Measurements from ENCODE around the gene GALNT8. TPM values are rescaled to one million over a fixed set of nuclear protein-coding genes. Genes with fewer than 3 reads are reported as not detected.

Gene GALNT8
- total RNA-seq, 2 donors from 2014 or later: 1.5 to 1.7 TPM

GRCh38 chr12:4809449-4810218 is 89.4 kb downstream of the GALNT8 start:
- H3K27me3 Mint-ChIP-seq (ENCODE audit: low read depth): peaks cover 62% of the 10 kb centered on the region
- H3K4me1 Mint-ChIP-seq (ENCODE audit: low read depth): peaks cover 59% of the 10 kb centered on the region
- no peak overlapping the region for H3K27ac Mint-ChIP-seq
- DNase-seq (peak; percentile 51 to 52), ATAC-seq (replicated peaks in 1 of 2) (peak; percentile 16 to 29)
- H3K9me3 Mint-ChIP-seq: no peaks in the 10 kb centered on the region
- peak overlapping the region; percentile 82 to 86 for H3K4me3 Mint-ChIP-seq
- H3K36me3 Mint-ChIP-seq (ENCODE audit: insufficient read depth in 2 of 2): peaks cover 0 to 7% of the 10 kb centered on the region in 2 donors

- Mint-ChIP-seq H3K27ac (no peak overlapping the region), H3K4me3 (peak overlapping the region; percentile 82 to 86), H3K9me3 (no peaks in the 10 kb centered on the region), H3K4me1 (ENCODE audit: low read depth) (peaks cover 55% of the 10 kb centered on the region), H3K27me3 (ENCODE audit: low read depth) (peaks cover 62% of the 10 kb centered on the region), H3K36me3 (ENCODE audit: insufficient read depth in 2 of 2) (peaks cover 0 to 7% of the 10 kb centered on the region in 2 donors)
- DNase-seq: no peak
- ATAC-seq (replicated peaks in 1 of 2): no peak
Observed at GRCh38 chr12:4810219-4810671, 90.0 kb downstream of the GALNT8 start.

DNA sequence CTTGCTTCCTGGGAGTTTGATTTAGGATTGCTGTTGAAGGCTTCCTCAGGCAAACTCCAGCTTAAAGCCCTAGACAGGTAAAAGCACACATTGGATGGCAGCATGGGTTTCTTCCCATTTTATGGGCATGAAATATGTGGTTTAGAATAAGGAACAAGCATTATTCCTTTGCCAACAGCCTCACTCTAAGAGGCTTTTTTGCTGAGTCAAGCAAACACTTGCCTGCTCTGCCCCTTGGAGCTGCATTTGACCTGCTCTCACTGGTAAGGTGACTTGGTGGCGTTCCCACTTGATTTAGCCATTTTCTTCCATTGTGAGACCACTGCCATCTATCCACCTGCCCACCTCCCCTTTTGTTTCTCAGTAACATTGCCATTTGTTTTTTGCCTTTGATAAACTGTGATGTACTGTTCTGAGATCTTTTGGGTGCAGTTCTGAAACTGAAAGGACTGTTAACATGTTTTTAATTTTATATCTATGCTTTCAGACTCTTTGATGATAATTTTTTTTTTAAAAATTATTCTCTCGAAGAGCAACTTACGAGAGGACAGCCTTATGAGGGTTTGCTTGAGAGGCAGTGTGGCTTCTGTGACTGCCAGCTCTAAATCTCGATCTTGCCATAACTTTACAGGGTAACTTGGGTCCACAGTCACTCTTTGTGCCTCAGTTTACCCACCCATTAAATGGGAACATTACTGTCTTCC is 92.6 kb downstream of the GALNT8 start:
- ATAC-seq (replicated peaks in 1 of 2) (no peak), DNase-seq (no peak)
- H3K36me3 Mint-ChIP-seq (ENCODE audit: insufficient read depth in 2 of 2): peaks cover 0 to 7% of the 10 kb centered on the region in 2 donors
- peaks cover 62% of the 10 kb centered on the region for H3K27me3 Mint-ChIP-seq (ENCODE audit: low read depth)
- H3K4me3 Mint-ChIP-seq: no peak overlapping the region
- peaks cover 35% of the 10 kb centered on the region for H3K4me1 Mint-ChIP-seq (ENCODE audit: low read depth)
- no peak overlapping the region for H3K27ac Mint-ChIP-seq
- no peaks in the 10 kb centered on the region for H3K9me3 Mint-ChIP-seq

DNA sequence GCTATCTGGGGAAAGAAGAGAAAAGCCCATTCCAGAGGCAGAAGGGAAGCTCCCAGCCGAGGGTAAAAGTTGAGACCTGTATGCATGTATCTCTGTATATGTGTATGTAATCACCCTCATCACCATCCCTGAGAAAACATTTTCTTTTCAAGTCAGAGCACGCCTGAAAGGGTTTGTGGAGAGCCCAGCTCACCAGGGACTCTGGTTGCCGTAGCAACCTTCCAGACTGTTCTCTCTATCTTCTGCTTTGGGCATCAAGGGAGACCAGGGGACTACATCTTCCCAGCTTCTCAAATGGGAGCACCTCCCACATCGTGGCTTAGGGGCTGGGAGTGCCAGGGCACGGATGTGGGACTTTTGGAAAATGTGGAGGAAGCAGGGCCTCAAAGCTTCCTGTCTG is 93.5 kb downstream of the GALNT8 start:
- no peak overlapping the region for H3K4me3 Mint-ChIP-seq
- H3K27ac Mint-ChIP-seq: no peak overlapping the region
- DNase-seq: no peak

DNA sequence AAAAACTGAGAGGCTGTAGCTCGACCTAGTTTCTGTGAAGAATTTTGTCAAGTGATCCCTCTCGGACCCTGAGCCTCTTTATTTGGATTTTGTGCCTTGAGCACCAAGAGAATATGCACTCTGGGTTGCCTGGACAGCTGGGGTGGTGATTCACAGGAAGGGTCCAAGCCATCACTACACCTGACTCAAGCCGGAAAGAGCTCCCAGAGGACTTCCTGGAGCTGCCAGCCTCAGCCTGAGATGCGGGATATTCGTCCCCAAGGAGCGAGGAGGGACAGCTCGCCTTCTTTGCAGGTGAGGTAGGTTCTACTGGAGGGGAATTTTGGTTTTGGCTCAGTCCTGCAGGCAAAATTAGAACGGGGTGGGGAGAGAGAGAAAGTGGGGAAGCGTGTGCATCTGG is 94.3 kb downstream of the GALNT8 start:
- DNase-seq: no peak
- H3K4me1 Mint-ChIP-seq (ENCODE audit: low read depth): peaks cover 24% of the 10 kb centered on the region

More for the DNA sequence above, 93.5 kb downstream of the GALNT8 start:
- no peaks in the 10 kb centered on the region for H3K9me3 Mint-ChIP-seq
- H3K4me1 Mint-ChIP-seq (ENCODE audit: low read depth): peaks cover 28% of the 10 kb centered on the region
- ATAC-seq (replicated peaks in 1 of 2): no peak
- H3K36me3 Mint-ChIP-seq (ENCODE audit: insufficient read depth in 2 of 2): peaks cover 0 to 7% of the 10 kb centered on the region in 2 donors
- H3K27me3 Mint-ChIP-seq (ENCODE audit: low read depth): peaks cover 61% of the 10 kb centered on the region

GRCh38 chr12:4816744-4817525 is 96.7 kb downstream of the GALNT8 start:
- DNase-seq (no peak), ATAC-seq (replicated peaks in 1 of 2) (no peak)
- peaks cover 13% of the 10 kb centered on the region for H3K4me1 Mint-ChIP-seq (ENCODE audit: low read depth)
- H3K4me3 Mint-ChIP-seq: no peak overlapping the region
- no peaks in the 10 kb centered on the region for H3K36me3 Mint-ChIP-seq (ENCODE audit: insufficient read depth in 2 of 2)
- H3K27ac Mint-ChIP-seq: no peak overlapping the region
- peaks cover 41% of the 10 kb centered on the region for H3K27me3 Mint-ChIP-seq (ENCODE audit: low read depth)
- H3K9me3 Mint-ChIP-seq: no peaks in the 10 kb centered on the region

More for the DNA sequence above, 94.3 kb downstream of the GALNT8 start:
- H3K9me3 Mint-ChIP-seq: no peaks in the 10 kb centered on the region
- H3K36me3 Mint-ChIP-seq (ENCODE audit: insufficient read depth in 2 of 2): peaks cover 0 to 7% of the 10 kb centered on the region in 2 donors
- ATAC-seq (replicated peaks in 1 of 2): no peak
- H3K27me3 Mint-ChIP-seq (ENCODE audit: low read depth): peaks cover 57% of the 10 kb centered on the region
- no peak overlapping the region for H3K27ac Mint-ChIP-seq
- H3K4me3 Mint-ChIP-seq: no peak overlapping the region

- Mint-ChIP-seq H3K4me3 (peak overlapping the region in 1 of 2 donors; percentile 55), H3K9me3 (no peaks in the 10 kb centered on the region), H3K4me1 (ENCODE audit: low read depth) (peaks cover 11% of the 10 kb centered on the region), H3K27ac (no peak overlapping the region), H3K27me3 (ENCODE audit: low read depth) (peaks cover 37% of the 10 kb centered on the region), H3K36me3 (ENCODE audit: insufficient read depth in 2 of 2) (no peaks in the 10 kb centered on the region)
- no peak for DNase-seq
- ATAC-seq (replicated peaks in 1 of 2): no peak
Observed at GRCh38 chr12:4817880-4818279, 97.7 kb downstream of the GALNT8 start.

- H3K9me3 Mint-ChIP-seq: no peaks in the 10 kb centered on the region
- H3K4me3 Mint-ChIP-seq: no peak overlapping the region
- peaks cover 10% of the 10 kb centered on the region for H3K4me1 Mint-ChIP-seq (ENCODE audit: low read depth)
- no peak for ATAC-seq (replicated peaks in 1 of 2)
- H3K27ac Mint-ChIP-seq: no peak overlapping the region
- no peak for DNase-seq
- H3K27me3 Mint-ChIP-seq (ENCODE audit: low read depth): peaks cover 26% of the 10 kb centered on the region
- no peaks in the 10 kb centered on the region for H3K36me3 Mint-ChIP-seq (ENCODE audit: insufficient read depth in 2 of 2)
Observed at GRCh38 chr12:4819654-4820053, 99.5 kb downstream of the GALNT8 start.

- no peaks in the 10 kb centered on the region for H3K9me3 Mint-ChIP-seq
- H3K4me3 Mint-ChIP-seq: no peak overlapping the region
- H3K4me1 Mint-ChIP-seq (ENCODE audit: low read depth): peaks cover 23% of the 10 kb centered on the region
- peaks cover 20% of the 10 kb centered on the region for H3K27me3 Mint-ChIP-seq (ENCODE audit: low read depth)
- ATAC-seq (replicated peaks in 1 of 2) (no peak), DNase-seq (no peak)
- no peak overlapping the region for H3K27ac Mint-ChIP-seq
- no peaks in the 10 kb centered on the region for H3K36me3 Mint-ChIP-seq (ENCODE audit: insufficient read depth in 2 of 2)
Observed at GRCh38 chr12:4820971-4821370, 100.8 kb downstream of the GALNT8 start.

Other genes starting within 250 kb of the GALNT8 start
- gene RAD51AP1, start 181.5 kb upstream of the GALNT8 start, total RNA-seq: 10 to 100 TPM; 48.9 to 57.9 TPM
- 10 to 100 TPM; 51.2 to 55.6 TPM for gene DYRK4, start 158.2 kb upstream of the GALNT8 start, total RNA-seq
- 1 to 10 TPM; 5.4 to 7.7 TPM for gene AKAP3, start 71.3 kb upstream of the GALNT8 start, total RNA-seq
- 100 to 1,000 TPM; 107 to 119 TPM for gene NDUFA9, start 71.3 kb upstream of the GALNT8 start, total RNA-seq
- gene KCNA1, start 189.5 kb downstream of the GALNT8 start, total RNA-seq: under 1 TPM; 0.05 to 0.07 TPM

Data from activated T-cell treated with anti-CD3 and anti-CD28 coated beads, Interleukin-2, amount 50 U/mL, for 72 hours (primary cell).